Body of pancreas (tissue), 4 donors: ENCODE data around the gene PDE4D.

ENCODE experiments used
- CTCF ChIP-seq, 7 experiments: fragments of 450-650 bp in 4 of 7; fragments of 200-600 bp in 3 of 7; sonication (generic) in 3 of 7; IDR thresholded peaks; one replicate each; pipeline ENCODE4 v1.5.1; 2016 to 2019; ENCODE audit warnings: antibody characterized with exemption in 7 of 7
- POLR2A ChIP-seq, 3 donors: fragments of 450-650 bp; IDR thresholded peaks; one replicate each; pipeline ENCODE4 v1.6.1; 2016; ENCODE audit warnings: antibody characterized with exemption in 3 of 3, mild to moderate bottlenecking in 2 of 3

GRCh38 chr5:59380350-59380951, 513.1 kb downstream of the PDE4D start:
- TF ChIP-seq CTCF (IDR thresholded peaks at IDR 0.05) (peak in 6 of 7 experiments; percentile 43 to 67 (median 62)), POLR2A (IDR thresholded peaks at IDR 0.05) (no peak)
